Smooth muscle cell (in vitro differentiated cells): ENCODE measurements around the gene TNFRSF8. TPM values are rescaled to one million over a fixed set of nuclear protein-coding genes. Genes with fewer than 3 reads are reported as not detected.

Source experiments
- DNase-seq: peaks from one replicate; lab custom pipeline; 2025; ENCODE audit not compliant: unreplicated experiment; lab: John Stamatoyannopoulos, UW
- H2AFZ ChIP-seq: fragments of 200-600 bp; sonication (generic); 2 replicates; pipeline ENCODE4 v1.6.0; 2016; ENCODE audit warnings: antibody characterized with exemption, low read depth, mild to moderate bottlenecking
- H3F3A ChIP-seq: fragments of 200-600 bp; sonication (generic); 2 replicates; pipeline ENCODE4 v1.6.0; 2017; ENCODE audit warnings: antibody characterized with exemption, low read depth
- H3K27ac ChIP-seq: fragments of 200-600 bp; sonication (generic); 2 replicates; pipeline ENCODE4 v1.5.1; 2016; ENCODE audit warnings: low read depth, mild to moderate bottlenecking
- H3K27me3 ChIP-seq: fragments of 200-600 bp; sonication (generic); 2 replicates; pipeline ENCODE4 v1.6.1; 2016; ENCODE audit warnings: low read depth, mild to moderate bottlenecking
- H3K36me3 ChIP-seq: fragments of 200-600 bp; sonication (generic); 2 replicates; pipeline ENCODE4 v1.5.1; 2016; ENCODE audit warnings: low read depth
- H3K4me1 ChIP-seq: fragments of 200-600 bp; sonication (generic); 2 replicates; pipeline ENCODE4 v1.5.1; 2016; ENCODE audit warnings: low read depth
- H3K4me2 ChIP-seq: fragments of 200-600 bp; sonication (generic); 2 replicates; pipeline ENCODE4 v1.6.0; 2016; ENCODE audit warnings: mild to moderate bottlenecking
- H3K4me3 ChIP-seq: fragments of 200-600 bp; sonication (generic); 2 replicates; pipeline ENCODE4 v1.5.1; 2016; ENCODE audit warnings: mild to moderate bottlenecking
- H3K79me2 ChIP-seq: fragments of 200-600 bp; sonication (generic); 2 replicates; pipeline ENCODE4 v1.6.0; 2016; ENCODE audit warnings: low read depth, mild to moderate bottlenecking
- H3K9ac ChIP-seq: fragments of 200-600 bp; sonication (generic); 2 replicates; pipeline ENCODE4 v1.6.0; 2016; ENCODE audit warnings: low read depth
- H3K9me3 ChIP-seq: fragments of 200-600 bp; sonication (generic); replicated peaks from 2 replicates; pipeline ENCODE4 v1.5.1; 2016; ENCODE audit warnings: low read depth
- H4K20me1 ChIP-seq: fragments of 200-600 bp; sonication (generic); 2 replicates; pipeline ENCODE4 v1.6.0; 2016; ENCODE audit warnings: low read depth
- CTCF ChIP-seq: fragments of 200-600 bp; sonication (generic); IDR thresholded peaks from 2 replicates; pipeline ENCODE4 v1.5.1; 2017; ENCODE audit warnings: borderline replicate concordance, mild to moderate bottlenecking, antibody characterized with exemption; ENCODE audit not compliant: insufficient read depth, poor library complexity, severe bottlenecking
- WGBS: methylation state at CpG from one replicate; pipeline ENCODE4 v1.1.7; 2016; ENCODE audit warnings: low lambda C conversion rate; 5-methylcytosine and 5-hydroxymethylcytosine counted together
- polyA plus RNA-seq: library from polyadenylated mRNA; unstranded; fragments of >200 nt; fragmentation: Nextera tagmentation; extraction: Ambion mirVana; gene quantifications from 2 replicates; pipeline ENCODE4 v1.2.1, GENCODE V29; 2016
- total RNA-seq: library from RNA; depleted of rRNA; stranded (reverse); fragments of >200 nt; gene quantifications from 2 replicates; pipeline ENCODE4 v1.2.3, GENCODE V29; 2014

The TNFRSF8 gene
- total and polyA plus RNA-seq, 2 experiments from 2014 or later: 0.54 to 1.3 TPM

- Histone ChIP-seq H3K36me3 (no peaks in the 10 kb centered on the region), H3F3A (peaks cover 2% of the 10 kb centered on the region), H3K9ac (no peak overlapping the region), H3K79me2 (peaks cover 11% of the 10 kb centered on the region), H3K9me3 (no peaks in the 10 kb centered on the region), H3K4me1 (no peaks in the 10 kb centered on the region), H3K27ac (peak overlapping the region; percentile 86), H3K27me3 (no peaks in the 10 kb centered on the region), H3K4me3 (no peak overlapping the region), H4K20me1 (no peaks in the 10 kb centered on the region), H2AFZ (no peak overlapping the region), H3K4me2 (no peak overlapping the region)
- 97% methylated on average over 9 of the region's 9 CpGs for WGBS
- DNase-seq: no peak
- no peak for TF ChIP-seq CTCF
Measured at GRCh38 chr1:12015499-12015898, 47.6 kb upstream of the TNFRSF8 start.

GRCh38 chr1:12016182-12016581 is 46.9 kb upstream of the TNFRSF8 start:
- Histone ChIP-seq H3K9me3 (no peaks in the 10 kb centered on the region), H3K27me3 (no peaks in the 10 kb centered on the region)
- WGBS: 94% methylated on average over 3 of the region's 3 CpGs

GRCh38 chr1:12019858-12020509 is 43.1 kb upstream of the TNFRSF8 start:
- DNase-seq: no peak
- TF ChIP-seq CTCF: no peak
- 15% methylated on average over 12 of the region's 12 CpGs for WGBS
- H3K27ac ChIP-seq: peak overlapping the region; percentile 34
- H3K9me3 ChIP-seq: no peaks in the 10 kb centered on the region
- no peaks in the 10 kb centered on the region for H4K20me1 ChIP-seq
- no peaks in the 10 kb centered on the region for H3K4me1 ChIP-seq
- H2AFZ ChIP-seq: peak overlapping the region; percentile 59
- H3K9ac ChIP-seq: peak overlapping the region; percentile 80
- H3K4me3 ChIP-seq: peak overlapping the region; percentile 82
- H3K27me3 ChIP-seq: no peaks in the 10 kb centered on the region
- peak overlapping the region; percentile 100 for H3K4me2 ChIP-seq
- no peaks in the 10 kb centered on the region for H3F3A ChIP-seq
- peaks cover 30% of the 10 kb centered on the region for H3K79me2 ChIP-seq
- H3K36me3 ChIP-seq: no peaks in the 10 kb centered on the region

More at GRCh38 chr1:12016182-12016581, 46.9 kb upstream of the TNFRSF8 start:
- TF ChIP-seq CTCF: no peak
- no peaks in the 10 kb centered on the region for H3K36me3 ChIP-seq
- H2AFZ ChIP-seq: no peak overlapping the region
- no peaks in the 10 kb centered on the region for H4K20me1 ChIP-seq
- DNase-seq: no peak
- H3K4me2 ChIP-seq: no peak overlapping the region
- H3K4me1 ChIP-seq: no peaks in the 10 kb centered on the region
- H3K4me3 ChIP-seq: no peak overlapping the region
- peaks cover 2% of the 10 kb centered on the region for H3F3A ChIP-seq
- peaks cover 16% of the 10 kb centered on the region for H3K79me2 ChIP-seq
- no peak overlapping the region for H3K27ac ChIP-seq
- no peak overlapping the region for H3K9ac ChIP-seq

GRCh38 chr1:12021616-12022015 is 41.5 kb upstream of the TNFRSF8 start:
- Histone ChIP-seq H2AFZ (no peak overlapping the region), H3K79me2 (peaks cover 30% of the 10 kb centered on the region), H3K4me1 (no peaks in the 10 kb centered on the region), H3K36me3 (no peaks in the 10 kb centered on the region), H3K4me3 (no peak overlapping the region), H3K27me3 (no peaks in the 10 kb centered on the region), H3K9ac (no peak overlapping the region), H4K20me1 (no peaks in the 10 kb centered on the region), H3F3A (no peaks in the 10 kb centered on the region), H3K4me2 (no peak overlapping the region), H3K27ac (no peak overlapping the region), H3K9me3 (no peaks in the 10 kb centered on the region)
- no peak for TF ChIP-seq CTCF
- no peak for DNase-seq
- 96% methylated on average over 9 of the region's 9 CpGs for WGBS
